PC-3 (cell line): ENCODE results near the gene TMEM229B. TPM values are rescaled to one million over a fixed set of nuclear protein-coding genes. Genes with fewer than 3 reads are reported as not detected.

ENCODE experiments used
- ATAC-seq: fragments of 200-7000 bp; cut with Tn5 transposase; 2 replicates; pipeline ENCODE4 v1.9.1; 2020; ENCODE audit warnings: mild to moderate bottlenecking, moderate library complexity
- BruUV-seq: library from RNA; stranded (reverse); fragments of 400-500 nt; replicated peaks from 2 replicates; lab custom pipeline; 2021; lab: Mats Ljungman, UMichigan
- CTCF ChIA-PET: fragments of 300-600 bp; sonication (Branson Sonifier 250); formaldehyde crosslinking; loops from one replicate; lab custom pipeline; 2022; ENCODE audit warnings: antibody characterized with exemption; lab: Charles Lee
- POLR2A ChIA-PET: fragments of 300-600 bp; sonication (Branson Sonifier 250); formaldehyde crosslinking; loops from one replicate; lab custom pipeline; 2022; ENCODE audit warnings: antibody characterized with exemption; ENCODE audit not compliant: unreplicated experiment; lab: Charles Lee
- DNase-seq: peaks from one replicate; pipeline ENCODE4 v3.0.0-alpha.2; 2015
- H2AFZ ChIP-seq: fragments of 300-600 bp; sonication (generic); 2 replicates; pipeline ENCODE4 v1.6.0; 2016; ENCODE audit warnings: antibody characterized with exemption, low read length
- H3F3A ChIP-seq: fragments of 300-600 bp; sonication (generic); one replicate; pipeline ENCODE4 v1.6.0; 2017; ENCODE audit warnings: antibody characterized with exemption, low read length, control low read depth, mild to moderate bottlenecking; ENCODE audit not compliant: unreplicated experiment
- H3K27ac ChIP-seq: fragments of 300-600 bp; sonication (generic); 2 replicates; pipeline ENCODE4 v1.5.1; 2016; ENCODE audit warnings: mild to moderate bottlenecking, low read length
- H3K27me3 ChIP-seq: fragments of 300-600 bp; sonication (generic); 2 replicates; pipeline ENCODE4 v1.6.1; 2016; ENCODE audit warnings: low read length, mixed read lengths
- H3K36me3 ChIP-seq: fragments of 300-600 bp; sonication (generic); 2 replicates; pipeline ENCODE4 v1.6.1; 2016; ENCODE audit warnings: low read depth, mixed run types, low read length, mixed read lengths
- H3K4me1 ChIP-seq: fragments of 300-600 bp; sonication (generic); 2 replicates; pipeline ENCODE4 v1.5.1; 2016; ENCODE audit warnings: low read length; ENCODE audit not compliant: insufficient read depth
- H3K4me2 ChIP-seq: fragments of 300-600 bp; sonication (generic); 2 replicates; pipeline ENCODE4 v1.6.0; 2016; ENCODE audit warnings: low read length
- H3K4me3 ChIP-seq: fragments of 300-600 bp; sonication (generic); 2 replicates; pipeline ENCODE4 v1.5.1; 2016; ENCODE audit warnings: mild to moderate bottlenecking, low read length, mixed read lengths
- H3K79me2 ChIP-seq: fragments of 300-600 bp; sonication (generic); 2 replicates; pipeline ENCODE4 v1.6.1; 2017; ENCODE audit warnings: low read length, mixed read lengths
- H3K9ac ChIP-seq: fragments of 300-600 bp; sonication (generic); 2 replicates; pipeline ENCODE4 v1.6.0; 2016; ENCODE audit warnings: mild to moderate bottlenecking, low read length
- H3K9me2 ChIP-seq: fragments of 300-600 bp; sonication (generic); replicated peaks from 2 replicates; pipeline ENCODE4 v1.6.1; 2016; ENCODE audit warnings: mixed run types, low read length, mixed read lengths
- H3K9me3 ChIP-seq: fragments of 300-600 bp; sonication (generic); 2 replicates; pipeline ENCODE4 v1.6.1; 2016; ENCODE audit warnings: low read length, mixed read lengths
- H4K20me1 ChIP-seq: fragments of 300-600 bp; sonication (generic); 2 replicates; pipeline ENCODE4 v1.6.1; 2016; ENCODE audit warnings: low read length, mixed read lengths
- EZH2 ChIP-seq: fragments of 300-600 bp; sonication (generic); IDR thresholded peaks from one replicate; pipeline ENCODE4 v1.6.1; 2017; ENCODE audit warnings: antibody characterized with exemption, mild to moderate bottlenecking, low read length; ENCODE audit not compliant: unreplicated experiment
- EZH2phosphoT487 ChIP-seq: fragments of 300-600 bp; sonication (generic); IDR thresholded peaks from 2 replicates; pipeline ENCODE4 v1.6.1; 2018; ENCODE audit warnings: mild to moderate bottlenecking, antibody characterized with exemption, low read length, borderline replicate concordance
- intact Hi-C: fragments of 100-400 bp; cut with micrococcal nuclease; formaldehyde crosslinking; loops from 2 replicates; pipeline ENCODE4 v1.9.0; 2023
- total RNA-seq: library from RNA; depleted of rRNA; stranded (reverse); fragments of >200 nt; gene quantifications from 2 replicates; pipeline ENCODE4 v1.2.3, GENCODE V29; 2014
- TF ChIP-seq, protein P1 (sequence below): fragments of 300-600 bp; sonication (generic); conservative IDR thresholded peaks from 2 replicates; pipeline ENCODE4 v1.5.1; 2017; ENCODE audit warnings: antibody characterized with exemption, low read depth, mild to moderate bottlenecking, low read length

The TMEM229B gene
- total RNA-seq, 1 experiment from 2014 or later, result not detected

DNA sequence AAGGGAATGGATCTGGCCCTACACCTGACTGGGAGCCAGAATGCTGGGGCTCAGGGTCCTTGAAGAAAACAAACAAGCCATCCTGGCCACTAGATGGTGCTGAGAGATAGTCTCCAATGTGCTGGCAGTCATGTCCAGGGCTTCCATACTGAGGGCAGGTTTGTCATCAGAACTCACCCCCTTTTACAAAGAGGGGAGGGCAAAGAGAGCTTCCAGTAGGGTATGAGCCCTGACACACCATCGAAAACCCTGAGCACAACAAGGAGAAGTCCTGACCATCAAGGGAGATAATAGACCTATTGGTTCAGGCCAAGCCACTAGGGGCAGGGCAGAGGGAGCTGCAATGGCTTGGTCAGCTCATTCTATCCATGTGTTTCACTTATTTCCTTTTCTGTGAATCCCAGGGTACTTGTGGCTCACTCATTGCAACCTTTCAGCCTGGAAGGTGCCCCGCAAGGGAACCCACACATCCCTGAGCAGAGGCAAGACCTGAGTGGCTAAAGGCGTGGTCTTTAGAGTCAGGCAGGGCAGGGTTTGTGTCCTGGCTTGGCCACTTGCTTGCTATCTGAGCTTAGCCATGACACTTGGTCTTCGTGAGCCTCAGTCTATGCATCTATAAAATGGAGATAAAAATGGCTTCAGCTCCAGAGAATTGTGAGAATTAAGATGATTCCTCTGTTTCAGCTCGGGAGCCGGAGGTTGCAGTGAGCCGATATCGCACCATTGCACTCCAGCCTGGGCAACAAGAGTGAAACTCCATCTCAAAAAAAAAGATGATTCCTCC lies 38.3 kb upstream of the TMEM229B start:
- H4K20me1 ChIP-seq, result no peaks in the 10 kb centered on the region
- DNase-seq (peak; percentile 63), ATAC-seq (peak; percentile 87)
- no peak overlapping the region for H3K4me2 ChIP-seq
- no peaks in the 10 kb centered on the region for H3K36me3 ChIP-seq
- H3K9ac ChIP-seq, result no peak overlapping the region
- H3K27me3 ChIP-seq, result peaks cover 11% of the 10 kb centered on the region; the same call in 1 of the 2 replicates
- ChIA-PET CTCF (interaction anchor here (0.5 to 2.4 kb wide), 44 partner anchors 8 to 1126 kb away, joined by 3 to 126 read pairs (median 4); partner anchors contain the start of genes ATP6V1D, EIF2S1 and PIGH), POLR2A (interaction anchor here (0.6 to 1.0 kb wide), 3 partner anchors 44 to 409 kb away, joined by 3 to 9 read pairs (median 3); no protein-coding TSS in a partner anchor)
- no peak overlapping the region for H3K27ac ChIP-seq
- no peaks in the 10 kb centered on the region; the same call in 1 of the 2 replicates for H3K4me1 ChIP-seq
- no peak overlapping the region for H3K4me3 ChIP-seq
- BruUV-seq, result no TSS peak
- no peaks in the 10 kb centered on the region for H3F3A ChIP-seq
- no peaks in the 10 kb centered on the region for H3K9me2 ChIP-seq
- intact Hi-C loops, result loop anchor here (1.0 to 5.0 kb wide), 3 partner anchors 44 to 177 kb away; no protein-coding TSS in a partner anchor
- H3K9me3 ChIP-seq, result no peaks in the 10 kb centered on the region
- H2AFZ ChIP-seq, result peak overlapping the region; percentile 12
- no peak for TF ChIP-seq EZH2phosphoT487
- TF ChIP-seq, protein P1, sequence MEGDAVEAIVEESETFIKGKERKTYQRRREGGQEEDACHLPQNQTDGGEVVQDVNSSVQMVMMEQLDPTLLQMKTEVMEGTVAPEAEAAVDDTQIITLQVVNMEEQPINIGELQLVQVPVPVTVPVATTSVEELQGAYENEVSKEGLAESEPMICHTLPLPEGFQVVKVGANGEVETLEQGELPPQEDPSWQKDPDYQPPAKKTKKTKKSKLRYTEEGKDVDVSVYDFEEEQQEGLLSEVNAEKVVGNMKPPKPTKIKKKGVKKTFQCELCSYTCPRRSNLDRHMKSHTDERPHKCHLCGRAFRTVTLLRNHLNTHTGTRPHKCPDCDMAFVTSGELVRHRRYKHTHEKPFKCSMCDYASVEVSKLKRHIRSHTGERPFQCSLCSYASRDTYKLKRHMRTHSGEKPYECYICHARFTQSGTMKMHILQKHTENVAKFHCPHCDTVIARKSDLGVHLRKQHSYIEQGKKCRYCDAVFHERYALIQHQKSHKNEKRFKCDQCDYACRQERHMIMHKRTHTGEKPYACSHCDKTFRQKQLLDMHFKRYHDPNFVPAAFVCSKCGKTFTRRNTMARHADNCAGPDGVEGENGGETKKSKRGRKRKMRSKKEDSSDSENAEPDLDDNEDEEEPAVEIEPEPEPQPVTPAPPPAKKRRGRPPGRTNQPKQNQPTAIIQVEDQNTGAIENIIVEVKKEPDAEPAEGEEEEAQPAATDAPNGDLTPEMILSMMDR, result peak; percentile 99
- TF ChIP-seq EZH2, result no peak
- H3K79me2 ChIP-seq, result no peaks in the 10 kb centered on the region

DNA sequence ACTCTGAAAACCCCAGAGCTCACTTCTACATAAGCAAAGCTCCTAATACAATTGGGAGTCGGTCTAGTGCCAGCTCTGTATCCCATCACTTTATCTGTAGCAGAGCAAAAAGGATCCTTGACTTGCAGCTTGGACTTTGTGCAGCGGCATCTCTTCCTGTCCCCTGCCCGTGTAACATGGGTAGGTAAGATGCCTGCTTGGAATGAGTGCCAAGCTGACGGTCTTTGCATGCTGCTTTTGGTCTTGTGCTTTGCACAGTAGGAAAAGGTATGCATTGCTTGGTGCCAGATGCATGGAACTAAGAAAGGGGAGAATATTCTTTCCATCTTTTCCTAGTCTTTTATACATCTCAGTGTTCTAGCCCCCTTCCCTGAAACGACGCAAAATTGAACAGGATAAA lies 37.7 kb upstream of the TMEM229B start:
- Histone ChIP-seq H3F3A (no peaks in the 10 kb centered on the region), H3K4me1 (no peaks in the 10 kb centered on the region; the same call in 1 of the 2 replicates), H3K79me2 (no peaks in the 10 kb centered on the region), H3K9me3 (no peaks in the 10 kb centered on the region), H3K4me3 (no peak overlapping the region), H2AFZ (no peak overlapping the region), H4K20me1 (no peaks in the 10 kb centered on the region), H3K9ac (no peak overlapping the region), H3K27me3 (peaks cover 17% of the 10 kb centered on the region; the same call in 1 of the 2 replicates), H3K9me2 (no peaks in the 10 kb centered on the region), H3K27ac (no peak overlapping the region), H3K36me3 (no peaks in the 10 kb centered on the region), H3K4me2 (no peak overlapping the region)
- ATAC-seq, result no peak
- POLR2A ChIA-PET, result interaction anchor here (0.6 to 1.0 kb wide), 3 partner anchors 45 to 142 kb away, joined by 3 to 4 read pairs (median 3); no protein-coding TSS in a partner anchor
- TF ChIP-seq, protein P1, result no peak
- no peak for TF ChIP-seq EZH2phosphoT487
- no peak for TF ChIP-seq EZH2
- BruUV-seq, result no TSS peak
- intact Hi-C loops, result loop anchor here (1.0 to 5.0 kb wide), 3 partner anchors 45 to 178 kb away; no protein-coding TSS in a partner anchor
- DNase-seq, result no peak
- CTCF ChIA-PET, result interaction anchor here (0.7 to 2.4 kb wide), 18 partner anchors 9 to 178 kb away, joined by 3 to 126 read pairs (median 8); partner anchors contain the start of genes ATP6V1D and EIF2S1
